T1000 (cell line): ENCODE results near the gene GTF2F2.

Experiments used
- DNase-seq: peaks from one replicate; lab custom pipeline; 2025; ENCODE audit warnings: mixed read lengths; lab: John Stamatoyannopoulos, UW

GTF2F2 gene, protein sequence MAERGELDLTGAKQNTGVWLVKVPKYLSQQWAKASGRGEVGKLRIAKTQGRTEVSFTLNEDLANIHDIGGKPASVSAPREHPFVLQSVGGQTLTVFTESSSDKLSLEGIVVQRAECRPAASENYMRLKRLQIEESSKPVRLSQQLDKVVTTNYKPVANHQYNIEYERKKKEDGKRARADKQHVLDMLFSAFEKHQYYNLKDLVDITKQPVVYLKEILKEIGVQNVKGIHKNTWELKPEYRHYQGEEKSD

DNA sequence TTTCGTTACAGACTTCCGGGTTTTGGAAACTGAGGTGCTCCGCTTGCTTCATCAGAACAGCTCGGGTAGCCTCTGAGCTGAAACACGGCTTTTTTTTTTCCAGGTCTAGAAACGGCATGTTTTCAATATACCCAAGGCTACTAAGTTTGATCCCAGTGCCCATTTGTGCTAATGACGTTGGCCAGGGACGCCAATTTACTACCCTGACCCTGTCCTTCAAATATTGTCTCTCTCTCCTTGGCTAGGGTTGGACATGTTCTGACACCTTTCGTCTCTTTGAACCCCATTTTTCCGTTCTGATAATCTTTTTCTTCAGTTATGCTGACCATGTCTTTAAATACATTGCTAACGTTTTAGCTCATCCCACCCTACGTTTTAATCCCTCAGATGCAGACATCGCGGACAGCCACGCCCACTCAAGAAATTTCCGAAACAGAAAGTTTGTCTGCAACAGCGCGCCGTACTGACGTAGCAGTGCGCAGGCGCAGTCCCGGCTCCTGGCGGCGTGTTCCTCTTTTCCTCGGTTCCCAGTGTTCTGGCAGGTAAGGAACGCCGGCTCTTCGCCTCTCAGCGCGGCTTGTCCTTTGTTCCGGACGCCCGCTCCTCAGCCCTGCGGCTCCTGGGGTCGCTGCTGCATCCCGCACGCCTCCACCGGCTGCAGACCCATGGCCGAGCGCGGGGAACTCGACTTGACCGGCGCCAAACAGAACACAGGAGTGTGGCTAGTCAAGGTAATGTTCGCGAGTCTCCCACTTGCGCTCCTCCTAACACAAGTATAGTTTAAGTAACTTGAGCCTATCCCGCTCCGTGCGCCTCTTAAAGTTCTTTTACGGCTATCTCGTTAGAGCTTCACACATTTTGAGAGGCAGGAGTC lies at the start of gene GTF2F2:
GTF2F2 (plus strand) TSS at position 520 of the 874 bp plus-strand sequence; CDS start at position 666, 146 bp downstream.
- peak; percentile 27 for DNase-seq

DNA sequence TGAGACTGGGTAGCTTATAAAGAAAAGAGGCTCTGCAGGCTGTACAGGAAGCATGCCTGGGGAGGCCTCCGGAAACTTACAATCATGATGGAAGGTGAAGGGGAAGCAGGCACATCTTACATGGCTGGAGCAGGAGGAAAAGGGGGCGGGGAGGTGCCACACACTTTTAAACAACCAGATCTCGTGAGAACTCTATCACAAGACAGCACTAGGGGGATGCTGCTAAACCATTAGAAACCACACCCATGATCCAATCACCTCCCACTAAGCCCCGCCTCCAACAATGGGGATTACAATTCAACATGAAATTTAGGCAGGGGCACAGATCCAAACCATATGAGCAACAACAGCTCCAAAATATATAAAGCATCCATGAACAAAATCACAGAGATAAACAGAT lies 46.5 kb upstream of the GTF2F2 start:
- DNase-seq: no peak

DNA sequence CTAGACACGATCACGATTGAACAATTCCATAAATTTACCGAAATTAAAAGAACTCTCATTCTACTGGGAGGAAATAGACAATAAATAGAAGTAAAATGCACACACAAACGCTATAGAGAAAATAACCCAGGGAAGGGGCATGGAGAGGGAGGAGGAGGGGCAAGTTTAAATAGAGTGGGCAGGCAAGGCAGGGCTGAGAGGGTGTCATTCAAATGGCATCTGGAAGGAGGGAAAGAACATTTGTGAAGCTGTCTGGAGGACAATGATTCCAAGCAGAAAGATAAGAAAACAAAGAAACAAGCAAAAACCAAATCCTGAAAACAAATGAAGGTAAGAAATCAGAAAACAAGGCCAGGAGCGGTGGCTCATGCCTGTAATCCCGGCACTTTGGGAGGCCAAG lies 45.6 kb upstream of the GTF2F2 start:
- DNase-seq: no peak

DNA sequence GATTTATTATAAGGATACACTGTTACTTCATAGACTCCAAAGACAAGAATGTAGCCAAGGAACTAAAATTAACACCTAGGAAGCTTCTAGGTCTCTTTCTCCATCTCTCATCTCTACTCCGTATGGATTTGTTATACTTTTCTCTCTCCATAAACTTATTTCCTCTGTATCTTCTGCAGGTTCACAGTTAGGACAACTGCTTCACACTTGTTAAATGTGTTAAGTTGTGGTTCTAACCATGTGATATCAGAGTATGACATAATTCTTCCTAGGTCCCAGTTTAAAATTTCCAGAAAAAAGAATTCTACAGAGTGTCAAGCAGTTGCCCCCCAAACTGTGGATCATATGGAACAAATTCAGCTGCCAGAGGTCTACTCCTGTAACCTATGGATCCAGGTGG lies 42.3 kb upstream of the GTF2F2 start:
- DNase-seq: no peak

DNA sequence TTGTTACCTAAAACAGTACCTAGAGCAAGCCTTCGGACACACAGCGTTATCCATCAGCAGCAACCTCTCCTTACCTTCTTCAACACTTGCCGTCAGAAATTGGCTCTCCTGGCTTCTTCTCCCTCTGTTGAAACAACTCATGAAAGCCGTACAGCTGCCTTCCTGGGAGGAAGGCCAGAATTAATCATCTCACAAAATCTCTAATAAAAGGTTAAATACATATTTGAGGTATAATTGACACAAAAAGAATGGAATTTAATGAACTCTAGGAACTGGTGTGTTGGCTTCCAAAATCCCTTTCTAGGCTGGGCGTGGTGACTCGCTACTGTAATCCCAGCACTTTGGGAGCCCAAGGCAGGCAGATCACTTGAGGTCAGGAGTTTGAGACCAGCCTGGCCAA lies 37.3 kb upstream of the GTF2F2 start:
- DNase-seq: no peak

DNA sequence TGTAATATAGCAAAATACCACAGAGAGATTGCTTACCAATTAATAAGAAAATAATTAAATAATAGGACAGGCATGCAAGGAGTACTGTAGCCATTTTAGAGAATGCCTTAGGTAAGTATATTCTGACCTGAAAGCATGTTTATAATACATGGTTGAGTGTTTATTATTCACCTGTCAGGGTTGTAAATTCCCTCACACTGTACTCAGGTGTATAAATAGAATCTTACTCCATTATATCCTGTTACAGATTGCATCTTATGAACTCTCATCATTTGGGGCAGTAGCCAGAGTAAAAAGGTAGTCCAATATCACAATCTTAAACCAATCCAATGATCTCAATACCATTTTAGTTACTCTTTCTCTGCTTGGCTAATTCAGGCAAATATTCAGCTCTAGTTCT lies 35.8 kb upstream of the GTF2F2 start:
- no peak for DNase-seq

DNA sequence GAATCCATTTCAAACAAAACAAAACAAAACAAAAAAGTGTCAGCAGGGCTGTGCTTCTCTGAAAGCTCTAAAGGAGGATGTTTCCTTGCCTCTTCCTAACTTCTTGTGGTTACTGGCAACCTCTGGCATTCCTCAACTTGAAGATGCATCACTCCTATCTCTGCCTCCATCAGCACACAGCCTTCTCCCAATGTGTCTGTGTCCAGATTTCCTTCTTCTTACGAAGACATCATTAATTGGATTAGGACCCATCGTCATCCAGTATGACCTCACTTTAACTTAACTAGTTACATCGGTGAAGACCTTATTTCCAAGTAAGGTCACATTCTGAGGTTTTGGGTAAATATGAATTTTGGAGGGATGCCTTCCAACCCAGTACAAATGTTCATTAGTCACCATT lies 33.8 kb upstream of the GTF2F2 start:
- no peak for DNase-seq

DNA sequence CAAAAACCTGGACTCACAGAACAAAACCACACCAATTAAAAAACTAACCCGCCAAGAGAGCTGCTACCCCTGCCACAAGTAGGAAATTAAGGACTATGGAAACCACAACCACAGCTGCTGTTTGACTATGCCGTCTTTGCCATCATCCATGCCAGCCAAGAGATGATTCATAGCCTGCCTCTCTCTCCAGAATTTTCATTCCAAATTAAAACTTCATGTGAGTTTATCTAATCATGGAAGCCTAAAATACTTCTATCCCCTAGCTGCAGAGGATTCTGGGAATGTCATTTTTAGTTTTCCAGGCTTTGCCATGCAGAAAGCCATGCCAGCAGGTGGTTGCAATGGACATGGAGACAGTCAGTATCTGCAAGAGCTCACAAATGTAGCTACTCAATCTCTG lies 27.6 kb upstream of the GTF2F2 start:
- DNase-seq: no peak

DNA sequence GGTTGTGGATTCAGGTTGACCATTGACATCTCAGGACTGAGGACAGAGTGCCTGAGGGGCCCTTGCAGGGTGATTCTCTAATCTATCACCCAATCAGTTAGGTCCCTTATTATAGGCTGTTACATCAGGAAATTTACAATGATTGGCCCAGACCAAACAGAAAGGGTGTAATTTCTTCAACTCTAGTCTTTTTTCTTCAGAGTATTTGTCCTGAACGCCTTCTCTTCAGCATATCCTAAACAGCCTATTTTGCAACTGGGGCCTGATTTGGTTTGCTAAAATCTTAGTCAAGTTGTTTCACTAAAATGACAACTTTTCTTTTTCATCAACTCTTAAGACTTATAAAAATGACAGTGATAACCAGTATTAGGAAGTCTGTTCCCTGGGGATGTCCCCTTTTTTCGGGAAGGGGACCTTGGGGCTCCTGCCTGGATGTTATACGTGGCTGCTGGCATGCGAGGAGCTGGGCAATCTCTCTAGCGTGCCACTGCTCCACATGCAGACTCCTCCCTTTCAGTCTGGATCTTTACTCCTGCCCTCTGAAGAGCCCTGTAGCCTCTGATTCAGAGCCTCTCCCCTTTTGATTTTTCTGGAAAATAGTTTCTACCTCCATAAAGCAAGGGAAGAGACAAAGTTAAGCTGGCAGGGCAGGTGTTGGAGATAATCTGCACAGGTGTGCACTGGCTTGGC lies 19.6 kb upstream of the GTF2F2 start:
- no peak for DNase-seq

DNA sequence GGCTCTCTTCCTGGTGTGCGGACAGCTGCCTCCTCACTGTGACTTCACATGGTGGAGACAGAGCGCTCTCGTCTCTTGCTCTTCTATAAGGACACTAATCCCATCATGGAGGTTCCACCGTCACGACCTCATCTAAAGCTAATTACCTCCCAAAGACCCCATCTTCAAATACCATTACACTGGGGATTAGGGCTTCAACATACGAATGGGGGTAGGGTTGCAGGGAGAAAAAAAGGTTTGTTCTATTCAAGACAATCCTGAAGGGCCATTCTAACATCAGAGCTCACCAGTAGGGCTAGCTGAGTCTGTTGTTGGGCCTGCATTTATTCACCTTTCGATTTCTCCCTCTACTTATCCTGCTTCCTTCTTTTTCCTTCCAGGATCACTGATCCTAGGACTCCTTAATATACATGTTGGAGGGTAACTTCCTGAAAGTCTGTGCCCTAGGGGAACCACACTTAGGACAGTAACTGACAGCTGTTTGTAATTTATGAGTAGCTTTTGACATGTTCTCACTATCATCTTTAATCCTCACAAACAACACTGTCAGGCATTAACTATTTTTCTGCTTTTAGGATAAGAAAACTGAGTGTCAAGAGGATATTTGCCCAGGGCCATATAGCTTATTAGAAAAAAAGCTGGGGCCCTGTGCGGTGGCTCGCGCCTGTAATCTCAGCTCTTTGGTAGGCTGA lies 18.8 kb upstream of the GTF2F2 start:
- no peak for DNase-seq

DNA sequence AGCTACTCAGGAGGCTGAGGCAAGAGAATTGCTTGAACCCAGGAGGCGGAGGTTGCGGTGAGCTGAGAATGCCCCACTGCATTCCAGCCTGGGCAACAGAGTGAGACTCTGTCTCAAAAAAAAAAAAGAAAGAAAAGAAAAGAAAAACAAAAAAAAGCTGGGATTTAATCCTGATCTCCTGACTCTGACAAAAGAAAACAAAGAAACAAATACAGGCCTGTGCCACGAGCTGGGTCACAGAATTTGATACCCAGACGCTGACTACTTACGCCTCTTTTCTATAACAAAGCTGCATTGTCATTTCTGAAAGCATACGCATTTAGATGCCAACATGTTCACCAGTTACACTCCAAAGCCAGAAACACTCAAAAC lies 18.2 kb upstream of the GTF2F2 start:
- no peak for DNase-seq

DNA sequence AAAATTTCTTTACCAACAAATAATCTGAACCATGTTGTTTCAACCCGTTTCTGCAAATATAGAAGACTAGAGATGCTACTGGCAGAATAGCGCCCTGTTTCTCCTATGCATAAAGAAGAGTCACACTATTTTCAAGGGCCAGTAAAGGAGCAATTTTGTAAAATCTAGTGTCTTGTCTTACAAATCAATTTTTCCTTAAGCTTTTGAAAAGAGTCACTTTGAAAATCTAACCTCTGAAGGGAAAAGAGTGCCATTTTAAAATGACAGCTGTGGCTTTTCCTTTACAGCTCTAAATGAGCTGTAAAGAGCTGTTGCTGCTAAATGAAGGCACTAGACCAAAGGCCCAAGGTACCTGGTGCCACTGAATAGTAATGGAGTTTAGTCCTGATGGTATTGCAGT lies 16.9 kb upstream of the GTF2F2 start:
- DNase-seq: no peak

DNA sequence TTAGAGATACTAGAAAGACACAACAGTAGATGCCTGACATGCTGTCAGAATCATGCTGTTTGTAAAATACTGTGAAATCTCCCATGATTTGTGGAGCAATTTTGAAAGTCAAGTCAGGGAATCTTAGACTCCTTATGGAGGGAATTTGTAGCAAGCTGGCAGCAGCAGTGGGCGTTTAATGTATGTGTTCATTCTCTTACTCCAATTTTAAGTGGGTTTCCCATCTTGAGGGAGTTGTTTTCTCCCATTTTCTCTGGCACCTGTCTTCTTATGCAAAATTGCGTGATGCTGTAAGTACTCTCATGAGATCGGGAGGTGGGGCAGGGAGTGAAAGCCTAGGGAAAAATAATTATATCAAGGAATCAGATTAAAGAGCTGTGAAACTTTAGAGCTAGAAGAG lies 16.0 kb upstream of the GTF2F2 start:
- DNase-seq: no peak

DNA sequence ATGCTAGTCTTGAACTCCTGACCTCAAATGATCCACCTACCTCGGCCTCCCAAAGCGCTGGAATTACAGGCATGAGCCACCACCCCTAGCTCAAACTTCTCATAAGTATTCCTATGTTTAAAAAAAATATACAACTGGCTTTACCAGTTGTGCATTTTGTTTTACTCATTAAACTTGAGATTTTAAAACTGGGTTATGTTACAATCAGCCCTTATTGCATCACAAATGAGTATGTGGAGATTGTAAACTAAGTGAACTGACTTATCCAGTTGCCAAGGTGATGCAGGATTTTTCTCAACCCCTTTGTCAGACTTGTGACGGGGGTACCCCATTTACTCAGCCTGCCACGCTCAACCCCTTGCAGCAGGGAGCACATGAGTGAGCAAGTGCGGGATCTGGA lies 14.4 kb upstream of the GTF2F2 start:
- DNase-seq: no peak

DNA sequence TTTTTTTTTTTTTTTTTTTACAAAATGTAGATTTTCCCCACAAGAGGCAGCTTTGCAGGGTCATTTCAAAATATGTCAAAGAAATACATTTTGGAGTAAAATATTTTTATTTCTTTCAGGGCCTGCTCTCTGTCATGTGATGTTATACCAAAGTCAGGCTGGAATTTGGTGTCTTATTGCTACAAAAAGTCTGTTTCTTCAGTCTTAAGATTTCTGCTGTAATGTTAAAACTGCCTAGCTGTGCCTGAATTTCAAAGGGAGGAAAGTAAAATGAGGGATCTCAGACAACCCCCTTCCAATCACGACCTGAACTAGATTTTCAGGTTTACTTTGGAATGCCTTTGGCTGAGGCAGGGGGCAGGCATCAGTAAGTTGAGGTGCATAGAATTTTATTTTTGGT lies 12.8 kb upstream of the GTF2F2 start:
- DNase-seq: no peak

DNA sequence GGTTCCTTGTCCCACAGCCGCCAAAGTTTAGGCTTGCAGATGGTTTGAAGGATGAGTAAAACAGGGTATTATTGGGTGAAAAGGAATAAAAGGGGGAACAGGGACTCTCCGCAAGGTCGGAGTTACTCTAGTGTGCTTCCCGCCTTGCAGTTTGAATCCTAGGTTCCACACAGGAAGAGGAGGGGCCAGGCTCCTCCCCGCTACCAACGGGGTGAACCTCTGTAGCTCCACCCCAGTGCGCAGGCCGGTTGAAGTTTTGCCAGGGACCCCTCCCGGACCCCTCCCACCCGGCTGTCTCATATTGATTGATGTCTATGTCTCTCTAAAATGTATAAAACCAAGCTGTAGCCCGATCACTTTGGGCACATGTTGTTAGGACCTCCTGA lies 11.6 kb upstream of the GTF2F2 start:
- DNase-seq: no peak

DNA sequence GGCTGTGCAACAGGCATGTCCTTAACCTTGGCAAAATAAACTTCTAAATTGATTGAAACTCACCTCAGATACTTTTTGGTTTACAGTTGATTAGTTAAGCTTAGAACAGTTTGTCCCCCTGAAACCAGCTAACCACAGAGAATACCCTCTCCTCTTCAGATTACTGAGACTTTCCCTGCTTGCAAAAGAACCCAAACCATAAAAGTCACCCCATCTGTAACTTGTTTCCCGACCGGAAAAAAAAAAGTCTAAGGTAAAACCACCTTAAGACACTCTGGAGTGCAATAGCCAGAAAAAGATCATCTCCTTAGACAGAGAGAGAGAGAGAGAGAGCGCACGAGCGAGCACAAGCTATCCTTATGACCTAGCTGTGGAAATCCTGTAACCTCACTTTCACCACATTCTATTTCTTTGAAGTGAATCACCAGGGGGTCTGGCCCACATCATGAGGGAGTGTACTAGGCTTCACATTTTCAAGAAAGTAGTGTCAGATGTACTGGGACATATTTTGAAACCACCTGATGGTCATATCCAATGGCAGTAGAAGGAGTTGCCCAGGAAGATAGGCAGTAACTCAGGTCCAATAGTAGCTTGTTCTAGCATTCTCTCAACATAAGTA lies 11.1 kb upstream of the GTF2F2 start:
- DNase-seq: no peak

DNA sequence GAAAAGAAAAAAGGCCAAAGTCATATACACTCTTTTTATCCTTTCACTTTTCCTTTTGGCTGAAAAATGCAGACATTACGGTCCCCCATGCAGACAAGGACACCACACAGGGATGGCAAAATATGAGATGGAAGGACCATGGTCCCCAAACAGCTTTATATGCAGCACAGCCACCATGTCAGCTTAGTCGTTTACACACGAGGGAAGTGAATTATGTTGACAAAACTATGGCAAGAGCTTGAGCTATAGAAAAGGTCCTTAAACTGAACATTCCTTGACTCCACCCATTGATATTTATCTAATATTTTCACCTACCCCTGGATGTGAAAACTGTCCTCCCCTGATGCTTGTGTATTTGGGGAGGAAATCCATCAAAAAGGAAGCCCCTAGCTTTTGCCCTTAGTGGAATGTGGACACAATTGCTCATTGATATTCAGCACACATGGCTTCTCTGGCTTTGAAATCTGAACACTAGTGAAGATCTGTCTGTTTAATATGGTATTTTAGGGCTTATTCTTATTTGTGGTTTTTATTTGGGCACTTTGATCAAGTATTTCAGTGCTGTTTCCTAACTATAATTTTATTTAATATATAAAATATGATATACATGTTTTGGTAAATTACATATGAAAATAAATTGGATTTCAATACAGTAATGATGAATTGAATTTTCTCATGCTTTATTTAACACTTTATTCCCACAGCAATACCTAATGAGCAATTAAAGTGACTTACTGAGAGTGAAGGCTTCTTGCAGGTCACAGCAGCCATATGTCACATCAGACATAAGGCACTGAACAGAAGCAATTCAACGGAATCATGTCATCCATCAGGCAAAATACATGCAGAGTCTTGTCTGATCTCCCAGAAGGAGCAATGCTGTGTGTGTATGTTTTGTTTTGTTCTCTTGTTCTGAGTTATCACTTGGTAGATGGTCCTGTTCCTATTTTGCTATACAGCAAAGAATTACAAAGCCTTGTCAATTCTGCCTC lies 6.8 kb upstream of the GTF2F2 start:
- no peak for DNase-seq

DNA sequence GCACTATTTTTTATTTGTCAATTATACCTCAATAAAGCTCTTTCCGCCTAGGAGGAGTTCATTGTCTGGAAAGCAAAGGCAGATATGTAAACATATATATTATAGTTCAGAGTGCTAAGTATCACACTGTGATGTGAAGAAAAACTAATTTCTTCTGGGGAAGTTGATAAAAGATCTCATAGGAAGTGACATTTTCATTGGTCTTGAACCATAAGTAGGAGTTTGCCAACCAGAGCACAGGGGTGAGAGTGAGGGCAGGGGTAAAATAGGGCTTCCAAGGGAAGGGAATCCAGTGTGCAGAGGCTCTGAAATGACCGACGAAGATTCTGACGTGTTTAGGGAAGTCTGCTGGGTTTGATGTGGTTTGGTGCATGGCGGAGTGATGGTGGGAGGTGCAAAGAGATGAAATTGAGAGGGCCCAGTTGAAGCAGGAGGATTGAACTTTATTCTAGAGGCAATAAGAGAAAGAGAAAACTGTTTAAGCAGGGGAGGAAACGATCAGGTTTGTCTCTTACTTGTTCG lies 780 bp upstream of the GTF2F2 start:
- DNase-seq: no peak
